Measurements from ENCODE around the gene KIF2C.
"Not testable (repeated sequence)": the region's sequence is repeated elsewhere in the genome, so short reads cannot be mapped to it uniquely, and the experiment has no call there.

KIF2C gene

DNA sequence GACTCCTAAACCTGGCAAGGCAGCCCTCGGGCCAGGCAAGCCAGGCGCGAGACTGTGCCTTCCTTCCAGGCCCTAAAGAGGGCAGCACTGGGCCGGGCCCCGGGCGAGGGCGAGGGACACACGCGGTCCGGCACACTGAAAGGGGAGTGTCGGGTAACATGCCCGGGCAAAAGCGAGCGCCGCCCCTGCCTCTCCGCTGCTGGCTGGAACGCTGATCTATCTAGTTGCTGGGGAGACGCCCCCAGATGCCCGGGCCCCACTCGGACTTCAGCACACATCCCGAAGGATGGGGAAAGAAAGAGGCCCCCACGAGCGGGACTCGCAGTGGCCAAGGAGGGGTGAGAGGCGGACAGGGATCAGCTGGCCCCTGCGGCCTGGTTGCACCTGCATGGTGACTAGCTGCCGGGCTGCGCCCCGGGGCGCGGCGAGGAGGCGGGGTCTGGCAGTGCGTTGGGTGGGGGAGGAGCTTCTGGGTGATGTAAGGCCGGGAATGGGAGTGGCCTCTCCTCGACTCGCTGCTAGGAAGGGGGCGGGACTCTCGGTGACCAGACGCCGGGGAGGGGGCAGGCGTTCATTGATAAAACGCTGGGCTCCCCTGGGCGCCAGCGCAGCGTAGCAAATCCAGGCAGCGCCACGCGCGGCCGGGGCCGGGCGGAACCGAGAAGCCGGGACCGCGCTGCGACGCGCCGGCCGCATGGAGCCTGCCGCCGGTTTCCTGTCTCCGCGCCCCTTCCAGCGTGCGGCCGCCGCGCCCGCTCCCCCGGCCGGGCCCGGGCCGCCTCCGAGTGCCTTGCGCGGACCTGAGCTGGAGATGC, 60.3 kb downstream of the KIF2C start, which contains the start of gene PLK3:
Gene PLK3, plus strand, starts transcription at position 608 of the 815 bp plus-strand sequence. Its CDS starts 87 bp downstream, at position 695.
- DNase-seq, result peak; percentile 99

DNA sequence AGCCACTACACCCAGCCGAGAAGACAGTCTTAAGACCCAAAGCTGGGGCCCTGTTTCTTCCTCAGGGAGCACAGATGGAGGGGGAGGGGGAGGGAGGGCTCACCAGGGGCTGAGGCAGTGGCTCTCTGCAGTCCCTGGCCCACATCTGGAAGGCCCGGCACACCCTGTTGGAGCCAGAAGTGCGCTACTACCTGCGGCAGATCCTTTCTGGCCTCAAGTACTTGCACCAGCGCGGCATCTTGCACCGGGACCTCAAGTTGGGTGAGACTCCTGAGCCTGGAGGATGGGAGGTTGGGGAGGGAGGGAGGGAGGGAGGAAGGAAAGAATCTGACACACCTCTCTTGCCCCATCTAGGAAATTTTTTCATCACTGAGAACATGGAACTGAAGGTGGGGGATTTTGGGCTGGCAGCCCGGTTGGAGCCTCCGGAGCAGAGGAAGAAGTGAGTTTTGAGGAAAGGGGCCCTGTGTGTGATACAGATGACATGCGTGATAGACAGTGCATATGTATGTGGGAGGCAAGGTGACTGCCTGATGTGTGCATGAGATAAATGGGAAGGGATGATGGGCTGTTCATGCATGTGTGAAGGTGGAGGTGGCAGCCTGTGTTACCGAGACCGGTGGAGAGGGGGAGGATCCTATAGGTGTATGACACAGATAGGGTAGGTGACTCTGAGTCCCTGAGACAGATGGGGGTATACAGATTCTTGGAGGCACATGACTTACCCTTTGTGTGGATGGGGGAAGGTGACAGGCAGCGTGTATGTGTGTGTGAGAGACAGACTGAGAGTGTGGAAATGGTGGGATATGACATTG, 62.1 kb downstream of the KIF2C start:
- DNase-seq, result no peak

DNA sequence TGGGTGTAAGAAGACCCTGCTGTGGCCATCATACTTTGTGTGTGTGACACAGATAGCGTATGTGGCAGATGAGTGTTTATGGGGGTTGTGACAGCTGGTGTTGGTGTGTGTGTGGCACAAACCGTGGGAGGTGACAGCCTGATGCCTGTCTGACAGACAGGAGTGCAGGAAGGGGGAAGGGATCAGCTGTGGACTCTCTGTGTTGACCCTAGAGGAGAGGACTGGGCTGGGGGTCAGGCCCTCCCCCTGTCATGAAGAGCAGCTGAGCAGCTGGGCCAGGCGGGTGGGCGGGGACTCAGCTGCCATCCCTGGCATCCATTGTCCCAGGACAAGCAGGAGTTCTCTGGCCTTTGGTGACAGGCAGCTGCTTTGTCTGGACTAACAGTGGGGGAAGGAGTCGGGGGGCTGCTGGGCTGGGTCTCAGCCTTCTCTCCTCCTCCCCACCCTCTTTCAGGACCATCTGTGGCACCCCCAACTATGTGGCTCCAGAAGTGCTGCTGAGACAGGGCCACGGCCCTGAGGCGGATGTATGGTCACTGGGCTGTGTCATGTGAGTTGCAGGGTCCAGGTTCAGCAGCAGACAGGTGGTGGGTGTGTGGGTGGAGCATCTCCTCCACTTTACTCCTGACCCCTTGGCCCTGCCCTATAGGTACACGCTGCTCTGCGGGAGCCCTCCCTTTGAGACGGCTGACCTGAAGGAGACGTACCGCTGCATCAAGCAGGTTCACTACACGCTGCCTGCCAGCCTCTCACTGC, 62.8 kb downstream of the KIF2C start:
- DNase-seq, result no peak

DNA sequence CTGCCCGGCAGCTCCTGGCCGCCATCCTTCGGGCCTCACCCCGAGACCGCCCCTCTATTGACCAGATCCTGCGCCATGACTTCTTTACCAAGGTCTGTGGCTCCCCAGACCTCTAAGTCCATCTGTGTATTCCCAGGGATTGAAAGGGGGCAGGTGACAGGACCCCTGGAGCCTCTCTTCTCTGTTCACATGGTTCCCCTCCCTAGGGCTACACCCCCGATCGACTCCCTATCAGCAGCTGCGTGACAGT, 63.4 kb downstream of the KIF2C start:
- no peak for DNase-seq

DNA sequence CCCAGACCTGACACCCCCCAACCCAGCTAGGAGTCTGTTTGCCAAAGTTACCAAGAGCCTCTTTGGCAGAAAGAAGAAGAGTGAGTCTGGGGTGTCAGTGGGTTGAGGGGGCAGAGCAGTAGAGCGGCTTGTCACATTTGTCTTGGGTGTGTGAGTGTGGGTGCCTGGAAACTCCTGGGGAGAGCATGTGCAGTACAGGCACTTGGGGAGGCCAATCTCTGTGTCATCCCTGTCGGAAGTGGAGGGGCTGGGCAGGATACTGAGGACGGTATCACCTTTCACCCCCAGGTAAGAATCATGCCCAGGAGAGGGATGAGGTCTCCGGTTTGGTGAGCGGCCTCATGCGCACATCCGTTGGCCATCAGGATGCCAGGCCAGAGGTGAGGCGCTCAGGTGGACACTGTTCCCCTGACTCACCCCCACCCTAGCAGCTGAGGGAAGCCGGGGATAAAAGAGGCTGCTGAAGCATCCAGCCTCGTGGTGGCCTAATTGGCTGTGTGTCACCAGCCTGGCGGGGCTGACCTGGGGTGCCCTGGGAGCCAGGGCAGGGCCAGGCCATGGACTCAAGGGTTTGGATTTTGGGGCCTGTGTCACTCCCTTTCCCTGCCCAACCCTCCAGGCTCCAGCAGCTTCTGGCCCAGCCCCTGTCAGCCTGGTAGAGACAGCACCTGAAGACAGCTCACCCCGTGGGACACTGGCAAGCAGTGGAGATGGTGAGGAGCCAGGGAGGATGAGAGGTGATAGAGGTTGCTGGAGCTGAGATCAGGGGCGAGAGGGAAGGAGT, 63.9 kb downstream of the KIF2C start:
- DNase-seq, result no peak

DNA sequence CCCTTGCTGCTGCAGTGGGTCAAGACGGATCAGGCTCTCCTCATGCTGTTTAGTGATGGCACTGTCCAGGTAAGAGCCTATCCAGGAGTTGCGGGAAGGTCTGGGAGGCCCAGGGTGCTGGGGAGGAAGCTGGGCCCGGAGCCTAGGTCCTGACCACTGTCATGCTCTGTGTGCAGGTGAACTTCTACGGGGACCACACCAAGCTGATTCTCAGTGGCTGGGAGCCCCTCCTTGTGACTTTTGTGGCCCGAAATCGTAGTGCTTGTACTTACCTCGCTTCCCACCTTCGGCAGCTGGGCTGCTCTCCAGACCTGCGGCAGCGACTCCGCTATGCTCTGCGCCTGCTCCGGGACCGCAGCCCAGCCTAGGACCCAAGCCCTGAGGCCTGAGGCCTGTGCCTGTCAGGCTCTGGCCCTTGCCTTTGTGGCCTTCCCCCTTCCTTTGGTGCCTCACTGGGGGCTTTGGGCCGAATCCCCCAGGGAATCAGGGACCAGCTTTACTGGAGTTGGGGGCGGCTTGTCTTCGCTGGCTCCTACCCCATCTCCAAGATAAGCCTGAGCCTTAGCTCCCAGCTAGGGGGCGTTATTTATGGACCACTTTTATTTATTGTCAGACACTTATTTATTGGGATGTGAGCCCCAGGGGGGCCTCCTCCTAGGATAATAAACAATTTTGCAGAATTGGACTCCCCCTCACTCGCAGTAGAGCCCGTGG, 65.8 kb downstream of the KIF2C start:
- no peak for DNase-seq

DNA sequence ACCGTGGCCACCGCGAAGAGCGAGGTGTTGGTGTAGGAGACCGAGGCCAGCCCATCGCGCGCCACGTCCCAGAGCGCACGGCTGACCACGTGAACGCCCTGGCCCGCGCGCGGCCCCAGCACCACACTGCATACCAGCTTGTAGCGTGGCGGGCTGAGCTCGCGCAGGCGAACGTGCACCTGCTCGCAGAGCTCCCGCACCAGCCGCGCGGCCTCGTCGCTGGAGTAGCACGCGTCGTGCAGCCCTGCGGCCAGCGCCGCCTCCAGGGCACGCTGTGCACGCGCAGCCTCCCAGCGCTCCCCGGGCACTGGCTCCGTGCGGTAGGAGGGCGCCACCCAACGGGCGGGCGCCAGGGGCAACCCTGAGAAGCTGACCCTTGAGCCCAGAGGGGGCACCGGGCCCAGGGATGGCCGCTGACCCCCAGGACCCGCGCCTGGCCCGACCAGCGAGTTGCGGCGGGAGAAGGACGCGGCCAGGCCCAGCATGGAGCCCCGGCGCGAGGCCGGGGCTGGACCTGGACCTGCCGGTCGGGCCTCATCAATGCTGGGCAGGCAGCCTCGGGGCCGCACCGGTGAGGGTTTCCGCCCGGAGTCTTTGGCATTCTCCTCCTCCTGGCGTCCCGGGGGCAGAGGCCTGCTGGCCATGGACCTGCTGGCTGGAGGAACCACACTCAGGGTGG, 66.5 kb downstream of the KIF2C start:
- no peak for DNase-seq

DNA sequence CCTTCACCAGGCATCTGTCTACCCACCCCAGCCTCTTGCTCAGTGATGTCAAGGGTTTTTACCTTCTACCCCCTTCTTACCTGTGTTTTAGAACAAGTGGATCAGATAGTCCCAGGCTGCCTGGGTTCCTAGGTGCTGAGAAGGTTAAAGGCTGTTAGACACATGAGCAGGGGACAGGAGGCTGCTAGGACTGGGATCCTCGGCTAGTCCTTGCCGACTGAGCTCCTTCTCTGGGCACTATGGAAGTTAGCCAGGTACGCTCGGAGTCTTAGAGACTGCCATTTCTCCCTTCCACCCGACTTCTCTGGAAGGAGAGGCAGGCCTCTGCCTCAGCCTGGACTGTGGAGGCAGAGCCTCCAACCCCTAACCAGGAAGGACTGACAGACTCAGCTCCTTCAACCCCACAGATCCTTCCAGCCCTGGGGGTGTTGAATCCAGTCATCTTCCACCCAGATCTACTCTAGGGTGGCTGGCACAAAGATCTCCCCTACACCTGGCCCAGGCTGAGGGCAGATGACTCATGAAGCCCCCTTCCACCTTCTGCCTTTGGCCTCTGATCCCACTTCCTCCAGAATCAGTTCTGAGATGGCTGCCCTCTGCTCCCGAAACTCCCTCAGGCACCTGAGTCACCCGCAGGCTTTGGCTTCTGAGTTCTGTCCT, 67.2 kb downstream of the KIF2C start, which contains the start of gene DYNLT4:
Gene DYNLT4, minus strand, starts transcription at position 648 of the 660 bp plus-strand sequence. CDS start 683 bp downstream, outside the sequence.
- DNase-seq, result peak; percentile 69

DNA sequence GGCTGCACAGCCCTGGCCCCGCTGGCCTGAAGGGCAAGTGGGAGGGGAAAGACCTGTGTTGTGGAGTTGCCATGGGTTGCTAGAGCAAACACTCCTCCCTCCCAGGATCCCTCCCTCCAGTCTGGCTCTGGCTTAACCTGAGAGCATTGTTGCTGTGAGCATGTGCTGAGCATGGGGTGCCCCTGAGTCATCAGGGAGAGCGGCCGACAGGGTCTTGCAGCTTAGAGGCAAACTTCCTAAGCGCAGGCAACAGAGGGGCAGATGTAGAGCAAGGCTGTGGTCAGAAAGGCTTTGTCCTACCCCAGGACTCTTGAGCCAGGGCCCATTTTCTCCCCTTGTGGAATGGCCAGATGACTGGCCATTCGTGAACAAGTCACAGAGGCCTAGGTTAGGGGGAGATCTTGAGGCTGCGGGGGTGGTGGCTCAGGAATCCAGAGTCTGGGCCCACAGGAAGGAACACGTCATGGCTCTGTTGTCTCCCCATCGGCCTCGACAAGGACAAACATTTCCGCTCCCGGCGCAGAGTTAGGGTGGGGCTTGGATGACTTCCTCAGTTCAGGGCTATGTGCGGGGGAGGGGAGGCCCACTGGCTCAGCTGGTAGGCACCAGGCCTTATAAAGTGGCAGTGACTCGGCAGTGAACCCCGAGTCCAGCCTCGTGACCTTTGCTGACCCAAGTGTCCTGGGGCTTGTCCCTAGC, 67.9 kb downstream of the KIF2C start:
- DNase-seq, result peak; percentile 99

DNA sequence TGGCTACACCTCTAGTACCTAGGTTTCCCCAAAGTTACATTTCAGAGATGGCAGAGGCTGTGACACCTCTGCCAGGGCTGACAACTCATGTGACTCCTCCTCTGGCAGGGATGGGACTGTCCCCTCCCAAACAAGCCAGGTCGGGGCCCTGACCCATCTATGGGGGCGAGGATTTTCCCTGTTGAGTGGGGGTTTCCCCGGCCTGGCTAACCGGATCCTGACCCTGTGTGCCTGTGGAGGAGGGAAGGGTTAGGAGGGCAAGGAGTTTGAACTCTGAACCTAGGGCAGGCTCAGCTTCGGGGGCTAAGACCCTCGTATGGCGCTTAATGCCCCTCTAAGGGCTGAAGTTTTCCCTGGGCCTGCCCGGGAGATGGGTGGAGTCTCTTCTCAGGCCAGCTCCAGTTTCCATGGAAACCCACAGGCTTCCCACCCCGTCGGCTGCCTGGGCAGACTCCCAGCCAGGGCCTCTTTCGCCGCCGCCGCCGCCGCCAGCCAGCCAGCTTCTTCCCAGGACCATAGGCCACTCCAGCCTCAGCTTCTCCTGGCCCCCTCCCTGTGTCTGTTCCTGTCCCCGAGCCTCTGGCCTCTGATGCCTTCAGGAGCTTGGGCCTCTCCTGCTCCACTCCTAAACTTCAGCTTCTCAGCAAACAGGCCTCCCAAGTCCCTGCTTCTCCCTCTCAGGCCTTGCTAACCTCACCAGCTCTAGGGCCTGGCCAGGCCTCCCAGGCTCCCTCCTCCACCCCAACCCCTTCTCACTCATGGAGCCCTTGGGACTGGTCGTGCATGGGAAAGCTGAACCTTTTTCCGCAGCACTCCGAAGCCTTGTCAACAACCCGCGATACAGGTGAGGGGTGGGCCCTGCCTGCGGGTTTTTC, 68.7 kb downstream of the KIF2C start, which contains the start of gene BTBD19:
Gene BTBD19, plus strand, starts transcription at position 461 of the 875 bp plus-strand sequence. Its CDS starts 298 bp downstream, at position 759.
- DNase-seq, result peak; percentile 52

DNA sequence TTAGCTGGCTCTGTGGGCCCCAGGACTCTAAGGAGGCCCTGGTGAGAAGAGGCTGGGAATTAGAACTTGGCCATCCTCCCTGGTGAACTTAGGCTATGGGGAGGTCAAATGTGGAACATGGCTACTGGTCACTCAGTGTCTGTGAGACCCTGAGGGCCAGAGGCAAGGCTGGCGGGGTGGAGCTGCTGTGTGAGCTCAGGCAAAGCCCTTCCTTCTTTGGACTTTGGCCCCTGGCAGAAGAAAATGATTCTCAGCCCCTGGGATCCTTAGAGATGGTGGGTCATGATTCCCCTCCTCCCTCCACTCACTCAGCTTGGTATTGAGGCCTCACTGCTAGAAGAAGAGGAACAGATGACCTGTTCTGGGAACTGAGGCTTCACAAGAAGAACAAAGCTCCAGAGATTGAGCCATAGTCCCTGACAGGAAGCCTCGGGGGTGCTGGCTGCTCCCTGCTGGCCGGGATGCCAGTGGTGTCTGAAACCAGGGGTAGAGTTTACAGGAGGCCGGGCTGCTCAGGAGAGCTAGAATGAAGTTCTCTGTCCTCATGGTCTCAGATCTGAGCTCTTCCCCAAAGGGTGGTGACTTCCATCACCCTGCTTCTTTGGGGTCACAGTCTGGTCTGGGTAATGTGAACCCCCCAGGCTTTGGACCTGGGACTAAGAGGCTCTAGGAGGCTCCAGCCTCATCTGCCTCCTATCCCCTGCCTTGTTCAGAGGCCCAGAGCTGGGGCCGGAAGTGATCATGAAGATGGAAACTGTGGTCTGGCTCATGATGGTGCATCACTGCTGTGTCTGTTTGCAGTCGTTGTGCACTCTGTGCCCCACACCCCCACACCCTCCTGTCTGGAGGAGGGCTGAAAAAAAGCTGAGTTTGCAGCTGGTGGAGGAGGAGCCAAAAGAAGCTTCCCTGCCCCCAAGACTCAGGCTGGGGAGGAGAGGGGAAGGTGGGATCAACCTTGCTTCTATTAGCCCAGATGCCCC, 69.6 kb downstream of the KIF2C start:
- no peak for DNase-seq

DNA sequence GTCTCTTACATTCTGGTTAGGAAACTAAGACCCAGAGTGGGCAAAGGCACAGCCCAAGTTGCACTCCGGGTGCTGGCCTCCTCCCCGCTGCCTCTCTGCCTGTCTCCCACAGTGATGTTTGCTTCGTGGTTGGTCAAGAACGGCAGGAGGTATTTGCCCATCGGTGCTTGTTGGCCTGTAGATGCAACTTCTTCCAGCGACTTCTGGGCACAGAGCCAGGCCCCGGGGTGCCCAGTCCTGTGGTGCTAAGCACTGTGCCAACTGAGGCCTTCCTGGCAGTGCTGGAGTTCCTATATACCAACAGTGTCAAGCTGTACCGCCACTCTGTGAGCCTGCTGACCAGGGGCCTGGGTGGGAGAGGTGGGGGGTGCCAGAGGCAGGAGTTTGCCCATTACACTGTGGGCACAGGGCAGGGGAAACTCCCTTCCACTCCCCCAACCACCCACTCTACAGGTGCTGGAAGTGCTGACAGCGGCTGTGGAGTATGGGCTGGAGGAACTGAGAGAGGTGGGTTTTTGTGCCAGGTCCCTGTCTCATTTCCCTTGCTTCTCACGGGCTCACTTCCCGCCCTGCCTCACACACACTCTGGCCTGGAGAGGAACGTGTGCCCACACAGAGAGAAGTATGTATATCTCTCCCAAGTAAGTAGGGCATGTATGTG, 70.6 kb downstream of the KIF2C start:
- DNase-seq, result no peak

DNA sequence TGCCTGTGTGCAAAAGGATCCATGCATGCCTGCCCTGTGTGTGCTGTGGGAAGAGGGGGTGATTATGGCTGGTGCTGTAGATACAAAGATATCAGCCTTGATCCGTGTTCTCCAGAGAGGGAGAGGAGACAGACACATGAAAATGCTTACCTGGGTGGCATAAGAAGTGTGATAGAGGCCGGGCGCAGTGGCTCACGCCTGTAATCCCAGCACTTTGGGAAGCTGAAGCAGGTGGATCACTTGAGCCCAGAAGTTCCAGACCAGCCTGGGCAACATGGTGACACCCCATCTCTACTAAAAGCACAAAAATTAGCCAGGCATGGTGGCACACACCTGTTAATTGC, 71.1 kb downstream of the KIF2C start:
- not testable (repeated sequence) for DNase-seq

DNA sequence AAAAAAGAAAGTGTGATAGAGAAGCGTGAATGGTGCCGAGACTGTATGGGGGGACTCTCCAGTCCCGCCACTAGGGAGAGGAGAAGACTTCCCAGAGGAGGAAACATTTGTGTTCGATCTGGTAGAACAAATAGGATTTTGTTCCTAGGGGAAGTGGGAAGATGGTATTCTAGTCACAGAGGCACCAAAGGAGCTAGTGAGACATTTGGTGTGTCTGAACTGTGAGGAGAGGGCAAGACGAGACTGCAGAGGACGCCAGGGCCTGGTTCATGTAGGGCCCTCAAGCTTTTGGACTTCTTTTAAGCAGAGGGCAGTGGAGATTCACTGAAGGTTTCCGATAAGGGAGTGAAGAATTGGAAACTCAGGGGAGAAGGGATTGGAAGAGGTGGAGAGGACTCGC, 71.6 kb downstream of the KIF2C start:
- no peak for DNase-seq

DNA sequence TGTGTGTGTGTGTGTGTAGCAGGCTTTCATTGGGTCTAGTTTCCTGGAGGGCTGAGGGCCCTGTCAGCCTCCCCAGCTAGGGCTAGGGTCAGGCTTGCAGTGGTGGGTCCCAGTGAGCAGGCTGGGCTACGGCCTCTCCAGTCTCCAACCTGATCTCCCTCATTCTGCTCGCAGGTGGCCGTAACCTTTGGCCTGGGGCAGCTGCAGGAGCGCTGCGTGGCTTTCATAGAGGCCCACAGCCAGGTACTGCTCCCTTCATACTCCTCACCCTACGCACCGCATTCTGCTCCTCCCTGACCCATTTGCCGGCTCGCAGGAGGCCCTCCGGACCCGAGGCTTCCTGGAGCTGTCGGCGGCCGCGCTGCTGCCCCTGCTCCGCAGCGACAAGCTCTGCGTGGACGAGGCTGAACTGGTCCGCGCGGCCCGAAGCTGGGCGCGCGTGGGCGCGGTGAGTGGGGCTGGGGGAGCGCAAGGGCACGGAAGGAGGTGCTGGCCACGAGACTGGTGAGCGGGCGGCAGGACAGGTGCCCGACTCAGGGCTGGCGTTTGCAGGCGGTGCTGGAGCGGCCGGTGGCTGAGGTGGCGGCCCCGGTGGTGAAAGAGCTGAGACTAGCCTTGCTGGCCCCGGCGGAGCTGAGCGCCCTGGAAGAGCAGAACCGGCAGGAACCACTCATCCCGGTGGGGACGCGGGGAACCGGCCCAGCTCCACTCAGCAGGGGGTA, 73.3 kb downstream of the KIF2C start:
- peak; percentile 78 for DNase-seq

DNA sequence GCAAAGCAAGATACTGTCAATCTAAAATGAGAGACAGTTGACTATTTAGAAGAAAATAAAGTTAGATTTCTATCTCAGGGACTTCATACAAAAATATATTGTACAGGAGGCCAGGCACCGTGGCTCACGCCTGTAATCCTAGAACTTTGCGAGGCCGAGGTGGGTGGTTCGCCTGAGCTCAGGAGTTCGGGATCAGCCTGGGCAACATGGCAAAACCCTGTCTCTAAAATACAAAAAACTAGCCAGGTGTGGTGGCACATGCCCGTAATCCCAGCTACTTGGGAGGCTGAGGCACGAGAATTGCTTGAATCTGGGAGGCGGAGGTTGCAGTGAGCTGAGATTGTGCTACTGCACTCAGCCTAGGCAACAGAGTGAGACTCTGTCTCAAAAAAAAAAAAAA, 76.3 kb downstream of the KIF2C start:
- DNase-seq, result not testable (repeated sequence)
